Testis (tissue), 2 donors: ENCODE data around the gene SND1.

Source experiments
- CTCF ChIP-seq, 3 experiments: fragments of 450-650 bp in 2 of 3; fragments of 200-600 bp in 1 of 3; sonication (generic) in 1 of 3; IDR thresholded peaks; one replicate each; pipeline ENCODE4 v1.5.1; 2016 to 2019; ENCODE audit warnings: antibody characterized with exemption in 3 of 3, mild to moderate bottlenecking in 2 of 3, moderate library complexity in 1 of 3
- POLR2A ChIP-seq: fragments of 450-650 bp; IDR thresholded peaks from one replicate; pipeline ENCODE4 v1.6.1; 2017; ENCODE audit warnings: antibody characterized with exemption, mild to moderate bottlenecking, moderate library complexity

- no peak for TF ChIP-seq POLR2A
- no peak for TF ChIP-seq CTCF (IDR thresholded peaks at IDR 0.05)
Measured at GRCh38 chr7:127803626-127804025, 151.6 kb downstream of the SND1 start.
